SK-N-SH treated with all-trans-retinoic acid at 6 μM for 48 hours (cell line): Measurements from ENCODE around the gene ADAMTS17.

Source experiments
- ARNTL ChIP-seq: fragments of 450-650 bp; formaldehyde crosslinking; IDR thresholded peaks from 2 replicates; pipeline ENCODE4 v1.5.0; 2020; ENCODE audit warnings: low read depth, mild to moderate bottlenecking, moderate library complexity, borderline replicate concordance
- BACH2 ChIP-seq: fragments of 250-450 bp; sonication (Bioruptor Pico); IDR thresholded peaks from 2 replicates; pipeline ENCODE4 v1.9.0; 2021; ENCODE audit warnings: mild to moderate bottlenecking, borderline replicate concordance
- ISL1 ChIP-seq: fragments of 250-450 bp; sonication (Bioruptor Pico); IDR thresholded peaks from 2 replicates; pipeline ENCODE4 v2.1.2; 2022; ENCODE audit warnings: mild to moderate bottlenecking, moderate library complexity
- RARB ChIP-seq: fragments of 250-450 bp; sonication (Bioruptor Pico); IDR thresholded peaks from 2 replicates; pipeline ENCODE4 v1.8.0; 2021; ENCODE audit warnings: mild to moderate bottlenecking, moderate library complexity
- ZC3H10 ChIP-seq: fragments of 250-450 bp; sonication (Bioruptor Pico); IDR thresholded peaks from 2 replicates; pipeline ENCODE4 v1.5.1; 2021; ENCODE audit warnings: mild to moderate bottlenecking, moderate library complexity
- ZFP3 ChIP-seq: fragments of 250-450 bp; sonication (Bioruptor Pico); IDR thresholded peaks from 2 replicates; pipeline ENCODE4 v1.5.0; 2020; ENCODE audit warnings: mild to moderate bottlenecking, moderate library complexity
- ZFP30 ChIP-seq: fragments of 450-650 bp; formaldehyde crosslinking; IDR thresholded peaks from 2 replicates; pipeline ENCODE4 v1.5.0; 2022; ENCODE audit warnings: mild to moderate bottlenecking, moderate library complexity
- ZNF70 ChIP-seq: fragments of 450-650 bp; formaldehyde crosslinking; IDR thresholded peaks from 2 replicates; pipeline ENCODE4 v1.5.0; 2020; ENCODE audit warnings: mild to moderate bottlenecking, moderate library complexity
- ZNF8 ChIP-seq: fragments of 450-650 bp; formaldehyde crosslinking; IDR thresholded peaks from 2 replicates; pipeline ENCODE4 v1.5.0; 2020; ENCODE audit warnings: mild to moderate bottlenecking, moderate library complexity
- TF ChIP-seq, protein P1 (sequence below): fragments of 250-450 bp; sonication (Bioruptor Pico); IDR thresholded peaks from 2 replicates; pipeline ENCODE4 v1.5.1; 2020; ENCODE audit warnings: low read depth, mild to moderate bottlenecking, moderate library complexity
- TF ChIP-seq, protein P2 (sequence below): fragments of 250-450 bp; sonication (Bioruptor Pico); IDR thresholded peaks from 2 replicates; pipeline ENCODE4 v1.5.1; 2021; ENCODE audit warnings: mild to moderate bottlenecking, moderate library complexity
- TF ChIP-seq, protein P3 (sequence below): fragments of 250-450 bp; sonication (Bioruptor Pico); IDR thresholded peaks from 2 replicates; pipeline ENCODE4 v1.8.0; 2020; ENCODE audit warnings: mild to moderate bottlenecking, moderate library complexity, borderline replicate concordance

DNA sequence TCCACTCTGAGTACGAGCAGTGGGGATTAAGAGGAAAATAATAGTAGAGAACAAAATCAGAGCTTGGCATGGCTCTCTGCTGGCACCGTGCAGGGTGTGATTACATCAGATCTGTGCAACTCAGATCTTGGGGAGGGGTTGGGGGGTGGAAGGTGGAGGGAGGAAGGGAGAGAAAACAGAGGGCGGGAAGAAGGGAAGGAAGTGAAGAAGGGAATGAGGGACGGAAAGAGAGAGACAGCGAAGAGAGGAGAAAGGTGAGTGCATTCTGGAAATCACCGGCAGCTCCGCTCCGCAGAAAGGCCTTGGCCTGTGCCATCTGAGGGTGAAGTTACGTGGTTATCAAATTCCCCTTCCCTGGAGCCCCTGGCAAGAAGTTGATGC lies 31.0 kb upstream of the ADAMTS17 start:
- no peak for TF ChIP-seq ZFP3
- TF ChIP-seq, protein P1, sequence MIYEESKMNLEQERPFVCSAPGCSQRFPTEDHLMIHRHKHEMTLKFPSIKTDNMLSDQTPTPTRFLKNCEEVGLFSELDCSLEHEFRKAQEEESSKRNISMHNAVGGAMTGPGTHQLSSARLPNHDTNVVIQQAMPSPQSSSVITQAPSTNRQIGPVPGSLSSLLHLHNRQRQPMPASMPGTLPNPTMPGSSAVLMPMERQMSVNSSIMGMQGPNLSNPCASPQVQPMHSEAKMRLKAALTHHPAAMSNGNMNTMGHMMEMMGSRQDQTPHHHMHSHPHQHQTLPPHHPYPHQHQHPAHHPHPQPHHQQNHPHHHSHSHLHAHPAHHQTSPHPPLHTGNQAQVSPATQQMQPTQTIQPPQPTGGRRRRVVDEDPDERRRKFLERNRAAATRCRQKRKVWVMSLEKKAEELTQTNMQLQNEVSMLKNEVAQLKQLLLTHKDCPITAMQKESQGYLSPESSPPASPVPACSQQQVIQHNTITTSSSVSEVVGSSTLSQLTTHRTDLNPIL (CRISPR knock-in tag) = no peak
- no peak for TF ChIP-seq ZC3H10
- no peak for TF ChIP-seq BACH2
- TF ChIP-seq, protein P2, sequence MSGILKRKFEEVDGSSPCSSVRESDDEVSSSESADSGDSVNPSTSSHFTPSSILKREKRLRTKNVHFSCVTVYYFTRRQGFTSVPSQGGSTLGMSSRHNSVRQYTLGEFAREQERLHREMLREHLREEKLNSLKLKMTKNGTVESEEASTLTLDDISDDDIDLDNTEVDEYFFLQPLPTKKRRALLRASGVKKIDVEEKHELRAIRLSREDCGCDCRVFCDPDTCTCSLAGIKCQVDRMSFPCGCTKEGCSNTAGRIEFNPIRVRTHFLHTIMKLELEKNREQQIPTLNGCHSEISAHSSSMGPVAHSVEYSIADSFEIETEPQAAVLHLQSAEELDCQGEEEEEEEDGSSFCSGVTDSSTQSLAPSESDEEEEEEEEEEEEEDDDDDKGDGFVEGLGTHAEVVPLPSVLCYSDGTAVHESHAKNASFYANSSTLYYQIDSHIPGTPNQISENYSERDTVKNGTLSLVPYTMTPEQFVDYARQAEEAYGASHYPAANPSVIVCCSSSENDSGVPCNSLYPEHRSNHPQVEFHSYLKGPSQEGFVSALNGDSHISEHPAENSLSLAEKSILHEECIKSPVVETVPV (CRISPR knock-in tag) = no peak
- no peak for TF ChIP-seq ZFP30
- no peak for TF ChIP-seq ZNF70 (CRISPR knock-in tag)
- TF ChIP-seq, protein P3, sequence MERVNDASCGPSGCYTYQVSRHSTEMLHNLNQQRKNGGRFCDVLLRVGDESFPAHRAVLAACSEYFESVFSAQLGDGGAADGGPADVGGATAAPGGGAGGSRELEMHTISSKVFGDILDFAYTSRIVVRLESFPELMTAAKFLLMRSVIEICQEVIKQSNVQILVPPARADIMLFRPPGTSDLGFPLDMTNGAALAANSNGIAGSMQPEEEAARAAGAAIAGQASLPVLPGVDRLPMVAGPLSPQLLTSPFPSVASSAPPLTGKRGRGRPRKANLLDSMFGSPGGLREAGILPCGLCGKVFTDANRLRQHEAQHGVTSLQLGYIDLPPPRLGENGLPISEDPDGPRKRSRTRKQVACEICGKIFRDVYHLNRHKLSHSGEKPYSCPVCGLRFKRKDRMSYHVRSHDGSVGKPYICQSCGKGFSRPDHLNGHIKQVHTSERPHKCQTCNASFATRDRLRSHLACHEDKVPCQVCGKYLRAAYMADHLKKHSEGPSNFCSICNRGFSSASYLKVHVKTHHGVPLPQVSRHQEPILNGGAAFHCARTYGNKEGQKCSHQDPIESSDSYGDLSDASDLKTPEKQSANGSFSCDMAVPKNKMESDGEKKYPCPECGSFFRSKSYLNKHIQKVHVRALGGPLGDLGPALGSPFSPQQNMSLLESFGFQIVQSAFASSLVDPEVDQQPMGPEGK (CRISPR knock-in tag) = no peak
- TF ChIP-seq ISL1 (CRISPR knock-in tag) = no peak
- no peak for TF ChIP-seq ARNTL
- no peak for TF ChIP-seq RARB (CRISPR knock-in tag)
- no peak for TF ChIP-seq ZNF8 (CRISPR knock-in tag)
